Esophagus squamous epithelium (tissue), 4 donors: ENCODE data around the gene ATXN1.

ENCODE experiments used
- CTCF ChIP-seq, 6 experiments: fragments of 450-650 bp in 4 of 6; fragments of 200-600 bp in 2 of 6; sonication (generic) in 2 of 6; IDR thresholded peaks; one replicate each; pipeline ENCODE4 v1.5.1; 2016 to 2019; ENCODE audit warnings: antibody characterized with exemption in 6 of 6, mild to moderate bottlenecking in 4 of 6, moderate library complexity in 4 of 6
- POLR2A ChIP-seq, 4 donors: fragments of 450-650 bp; IDR thresholded peaks; one replicate each; pipeline ENCODE4 v1.6.1; 2017; ENCODE audit warnings: antibody characterized with exemption in 4 of 4, mild to moderate bottlenecking in 4 of 4, moderate library complexity in 3 of 4

- TF ChIP-seq CTCF (IDR thresholded peaks at IDR 0.05) (no peak), POLR2A (IDR thresholded peaks at IDR 0.05) (no peak)
These were observed 17.3 kb upstream of the ATXN1 start for GRCh38 chr6:16778521-16778920.
